Measurements from ENCODE around the gene KIFAP3.
"Not testable (repeated sequence)": the region's sequence is repeated elsewhere in the genome, so short reads cannot be mapped to it uniquely, and the experiment has no call there.

The KIFAP3 gene

GRCh38 chr1:169884634-169885033 lies 189.9 kb downstream of the KIFAP3 start:
- DNase-seq, result no peak

- no peak for DNase-seq
Measured at GRCh38 chr1:169882039-169882511, 192.4 kb downstream of the KIFAP3 start.

GRCh38 chr1:169879034-169879840 lies 195.3 kb downstream of the KIFAP3 start:
- no peak for DNase-seq

- no peak for DNase-seq
Measured at GRCh38 chr1:169878498-169878897, 196.0 kb downstream of the KIFAP3 start.

GRCh38 chr1:169877800-169878491 lies 196.5 kb downstream of the KIFAP3 start:
- DNase-seq, result no peak

GRCh38 chr1:169874229-169874628 lies 200.3 kb downstream of the KIFAP3 start:
- no peak for DNase-seq

- no peak for DNase-seq
Measured at GRCh38 chr1:169873582-169874199, 200.8 kb downstream of the KIFAP3 start.

- DNase-seq, result no peak
Measured at GRCh38 chr1:169872906-169873305, 201.6 kb downstream of the KIFAP3 start.

GRCh38 chr1:169871988-169872387 lies 202.5 kb downstream of the KIFAP3 start:
- not testable (repeated sequence) for DNase-seq

Measured in femur (tissue), 1 donor.